Measurements from ENCODE around the gene RPTOR. TPM values are rescaled to one million over a fixed set of nuclear protein-coding genes. Genes with fewer than 3 reads are reported as not detected.

RPTOR gene
- total and polyA plus RNA-seq, 2 donors (not counting 3 experiments of a cell fraction or from before 2014, with no cell fraction given): 10.7 to 41.8 TPM

- intact Hi-C loops (cut with micrococcal nuclease) (no loop called here), dilution Hi-C loops (cut with MboI; ENCODE audit: extremely low pct_ligation_motif_present, low sequenced_read_pairs) (no loop called here)
- DNase-seq (ENCODE audit: low read depth, low spot score) (no peak), FAIRE-seq (no peak)
- TF ChIP-seq FOS (IDR thresholded peaks at IDR 0.05; ENCODE audit: borderline replicate concordance, insufficient read depth, low read length) (no peak), EZH2 (IDR thresholded peaks at IDR 0.05; ENCODE audit: borderline replicate concordance, low read depth, low read length, severe bottlenecking) (no peak), JUN (IDR thresholded peaks at IDR 0.05; ENCODE audit: borderline replicate concordance, insufficient read depth, insufficient read length, low read depth) (no peak), POLR2AphosphoS5 (IDR thresholded peaks at IDR 0.05; ENCODE audit: insufficient read depth, low read depth, low read length) (no peak), GATA2 (IDR thresholded peaks at IDR 0.05; ENCODE audit: insufficient read depth, insufficient read length, low read depth, low read length) (no peak), CTCF (IDR thresholded peaks at IDR 0.05; ENCODE audit: extremely low read depth in 1 of 2, insufficient read depth in 1 of 2, low read depth in 1 of 2, low read length in 2 of 2) (no peak), POLR2A (IDR thresholded peaks at IDR 0.05; ENCODE audit: low read depth, low read length) (no peak), MYC (IDR thresholded peaks at IDR 0.05; ENCODE audit: low read depth, low read length) (no peak)
- TF ChIP-seq, protein P1, sequence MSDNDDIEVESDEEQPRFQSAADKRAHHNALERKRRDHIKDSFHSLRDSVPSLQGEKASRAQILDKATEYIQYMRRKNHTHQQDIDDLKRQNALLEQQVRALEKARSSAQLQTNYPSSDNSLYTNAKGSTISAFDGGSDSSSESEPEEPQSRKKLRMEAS (IDR thresholded peaks at IDR 0.05; ENCODE audit: insufficient read depth, insufficient read length): no peak
- no peak overlapping the region for H2AFZ ChIP-seq (ENCODE audit: low read depth, low read length)
- H3K36me3 ChIP-seq (ENCODE audit: control insufficient read depth in 2 of 2, extremely low read depth in 1 of 2, insufficient read depth in 2 of 2, low read length in 2 of 2): no peaks in the 10 kb centered on the region
- H3K9me1 ChIP-seq (replicated peaks; ENCODE audit: control insufficient read depth, extremely low read depth, insufficient read depth, low read length): no peaks in the 10 kb centered on the region
- BruUV-seq (replicated peaks): no TSS peak
- no peak overlapping the region for H3K9ac ChIP-seq (replicated peaks; ENCODE audit: extremely low read depth, insufficient read depth, low read length)
- no peak overlapping the region for H3K4me2 ChIP-seq (ENCODE audit: insufficient read depth, low read length)
- ChIA-PET CTCF (no interaction called here), POLR2A (no interaction called here)
- H4K20me1 ChIP-seq (replicated peaks; ENCODE audit: control insufficient read depth, extremely low read depth, insufficient read depth, low read length): no peaks in the 10 kb centered on the region
- H3K4me1 ChIP-seq (ENCODE audit: control insufficient read depth, extremely low read depth, insufficient read depth, low read length): peaks cover 33% of the 10 kb centered on the region
- H3K27me3 ChIP-seq (ENCODE audit: control insufficient read depth in 2 of 2, insufficient read depth in 2 of 2, low read length in 2 of 2): no peaks in the 10 kb centered on the region
- H3K9me3 ChIP-seq (replicated peaks; ENCODE audit: control insufficient read depth, insufficient read depth, low read length): no peaks in the 10 kb centered on the region
- no peaks in the 10 kb centered on the region for H3K79me2 ChIP-seq (ENCODE audit: control insufficient read depth, insufficient read depth, low read length)
- H3K27ac ChIP-seq (ENCODE audit: insufficient read depth, low read depth, low read length): no peak overlapping the region
- H3K4me3 ChIP-seq (replicated peaks in 1 of 3; ENCODE audit: insufficient read depth in 1 of 3, low read depth in 1 of 3, low read length in 3 of 3): no peak overlapping the region
Measured at GRCh38 chr17:80785477-80786178, 241.0 kb downstream of the RPTOR start.

Data from endothelial cell of umbilical vein (primary cell).